Measurements from ENCODE around the gene ZRANB3.

DNA sequence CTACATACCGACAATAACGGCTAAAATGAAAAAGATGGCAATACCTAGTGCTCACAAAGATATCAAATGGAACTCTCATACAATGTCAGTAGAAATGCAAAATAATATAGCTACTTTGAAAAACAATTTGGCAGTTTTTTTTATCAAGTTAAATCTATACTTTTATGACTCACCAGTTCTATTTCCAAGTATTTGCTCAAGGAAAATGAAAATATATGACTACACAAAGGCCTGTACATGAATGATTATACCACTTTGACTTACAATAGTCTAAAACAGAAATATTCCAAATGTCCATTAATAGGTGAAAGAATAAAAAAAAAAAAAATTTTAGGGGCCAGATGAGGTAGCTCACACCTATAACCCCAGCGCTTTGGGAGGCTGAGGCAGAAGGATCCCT, 219.8 kb downstream of the ZRANB3 start:
- TF ChIP-seq, protein P1, sequence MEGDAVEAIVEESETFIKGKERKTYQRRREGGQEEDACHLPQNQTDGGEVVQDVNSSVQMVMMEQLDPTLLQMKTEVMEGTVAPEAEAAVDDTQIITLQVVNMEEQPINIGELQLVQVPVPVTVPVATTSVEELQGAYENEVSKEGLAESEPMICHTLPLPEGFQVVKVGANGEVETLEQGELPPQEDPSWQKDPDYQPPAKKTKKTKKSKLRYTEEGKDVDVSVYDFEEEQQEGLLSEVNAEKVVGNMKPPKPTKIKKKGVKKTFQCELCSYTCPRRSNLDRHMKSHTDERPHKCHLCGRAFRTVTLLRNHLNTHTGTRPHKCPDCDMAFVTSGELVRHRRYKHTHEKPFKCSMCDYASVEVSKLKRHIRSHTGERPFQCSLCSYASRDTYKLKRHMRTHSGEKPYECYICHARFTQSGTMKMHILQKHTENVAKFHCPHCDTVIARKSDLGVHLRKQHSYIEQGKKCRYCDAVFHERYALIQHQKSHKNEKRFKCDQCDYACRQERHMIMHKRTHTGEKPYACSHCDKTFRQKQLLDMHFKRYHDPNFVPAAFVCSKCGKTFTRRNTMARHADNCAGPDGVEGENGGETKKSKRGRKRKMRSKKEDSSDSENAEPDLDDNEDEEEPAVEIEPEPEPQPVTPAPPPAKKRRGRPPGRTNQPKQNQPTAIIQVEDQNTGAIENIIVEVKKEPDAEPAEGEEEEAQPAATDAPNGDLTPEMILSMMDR (IDR thresholded peaks at IDR 0.05; ENCODE audit: low read length) = no peak
- no peak for TF ChIP-seq EZH2phosphoT487 (IDR thresholded peaks at IDR 0.05; ENCODE audit: low read length)

All from MM.1S (cell line).